Ovary (tissue), 9 donors: ENCODE data around the gene IFIT3. TPM values are rescaled to one million over a fixed set of nuclear protein-coding genes. Genes with fewer than 3 reads are reported as not detected.
A peak's percentile ranks its signal among the peaks of the same experiment; 100 is the strongest.

Experiments used
- DNase-seq, 5 donors: peaks; one replicate each; pipeline ENCODE4 v3.0.0-alpha.2; 2019 to 2020
- H3K27ac ChIP-seq, 2 donors: fragments of 200-600 bp; one replicate each; pipeline versions ENCODE4 v1.5.1 to v1.8.0; 2019 to 2022
- H3K27me3 ChIP-seq: fragments of 200-600 bp; one replicate; pipeline ENCODE4 v1.8.0; 2022
- H3K36me3 ChIP-seq: fragments of 200-600 bp; sonication (generic); one replicate; pipeline ENCODE4 v1.5.1; 2019
- H3K4me1 ChIP-seq: one replicate; pipeline ENCODE4 v1.8.1; 2013; ENCODE audit warnings: mild to moderate bottlenecking, moderate library complexity; ENCODE audit not compliant: insufficient read depth
- H3K4me3 ChIP-seq: fragments of 200-600 bp; sonication (generic); one replicate; pipeline ENCODE4 v1.5.1; 2017
- H3K9me3 ChIP-seq, 2 donors: fragments of 200-600 bp in 1 of 2; sonication (generic) in 1 of 2; one replicate each; pipeline versions ENCODE4 v1.5.1 to v1.8.1; 2013 to 2019; ENCODE audit warnings: mild to moderate bottlenecking in 1 of 2, moderate library complexity in 1 of 2
- CTCF ChIP-seq, 3 donors: fragments of 450-650 bp in 2 of 3; fragments of 200-600 bp in 1 of 3; IDR thresholded peaks; one replicate each; pipeline versions ENCODE4 v1.5.1 to v1.8.0; 2016 to 2022; ENCODE audit warnings: antibody characterized with exemption in 3 of 3, mild to moderate bottlenecking in 1 of 3
- EP300 ChIP-seq: sonication (generic); formaldehyde crosslinking; IDR thresholded peaks from one replicate; pipeline ENCODE4 v1.6.1; 2017; ENCODE audit warnings: antibody characterized with exemption
- POLR2A ChIP-seq: fragments of 450-650 bp; IDR thresholded peaks from one replicate; pipeline ENCODE4 v1.6.1; 2017; ENCODE audit warnings: antibody characterized with exemption, mild to moderate bottlenecking, moderate library complexity
- WGBS, 3 donors: extraction: QIAGEN DNeasy Blood & Tissue Kit in 1 of 3; methylation state at CpG; one replicate each; pipeline versions ENCODE4 v1.1.5 to v1.1.7; 2013 to 2017; 5-methylcytosine and 5-hydroxymethylcytosine counted together
- intact Hi-C, 4 donors: fragments of 100-400 bp; cut with DNase I; formaldehyde crosslinking; loops; one replicate each; pipeline versions ENCODE4 v1.11.0 to v1.15.1; 2022 to 2023
- polyA plus RNA-seq, 2 donors: library from polyadenylated mRNA; stranded (reverse); fragments of 200-250 nt in 1 of 2; fragments of 350-450 nt in 1 of 2; fragmentation: Illumina TruSeq in 1 of 2; extraction: RNeasy Lipid Tissue Mini Kit (QIAGEN cat#74804) in 1 of 2; gene quantifications; one replicate each; pipeline ENCODE4 v1.2.3, GENCODE V29; 2013 to 2014
- total RNA-seq, 7 donors: library from RNA; depleted of rRNA in 2 of 7; stranded (reverse); fragments of >200 nt in 2 of 7; fragmentation: NEBNext Ultra II Directional in 3 of 7; extraction: Animal tissue kit (Norgen Biotek cat#: 25700) in 3 of 7; gene quantifications; one replicate each; pipeline versions ENCODE4 v1.1.0 to v1.2.4, GENCODE V29; 2016 to 2023
- donor health status: DM: no; HTN: no; CAD: no; lungs with moderate emphysema.
- donor health status: DM: no; HTN: no; CAD: no.
- donor health status: Bipolar disorder and iron deficiency.
- donor health status: DM: yes; HTN: yes; CAD: no.
- donor health status: DM: no; HTN: no; CAD: no.
- donor health status: DM: yes; HTN: yes; CAD: no.

Gene IFIT3
- total and polyA plus RNA-seq, 9 donors: 5.7 to 31.5 (median 12.2) TPM

GRCh38 chr10:89338713-89339112 lies 10.9 kb downstream of the IFIT3 start:
- intact Hi-C loops: loop anchor here in 1 of 4 donors (5.0 kb wide), 1 partner anchor 34 kb away; no protein-coding TSS in a partner anchor
- no peak overlapping the region for H3K4me3 ChIP-seq
- H3K27me3 ChIP-seq: no peaks in the 10 kb centered on the region
- H3K9me3 ChIP-seq: no peaks in the 10 kb centered on the region
- no peak overlapping the region for H3K27ac ChIP-seq
- WGBS, 3 donors: 95 to 98% (median 97%) methylated on average over 3 of the region's 3 CpGs
- peaks cover 7% of the 10 kb centered on the region for H3K4me1 ChIP-seq
- DNase-seq: no peak
- no peaks in the 10 kb centered on the region for H3K36me3 ChIP-seq
- TF ChIP-seq EP300 (no peak), CTCF (IDR thresholded peaks at IDR 0.05) (no peak), POLR2A (no peak)

- WGBS, 3 donors: 93 to 97% (median 96%) methylated on average over 3 to 4 of the region's 4 CpGs
- TF ChIP-seq CTCF (IDR thresholded peaks at IDR 0.05) (no peak), POLR2A (no peak), EP300 (no peak)
- no peak for DNase-seq
- no peak overlapping the region for H3K27ac ChIP-seq
- no peaks in the 10 kb centered on the region for H3K4me1 ChIP-seq
- H3K4me3 ChIP-seq: no peak overlapping the region
- H3K36me3 ChIP-seq: no peaks in the 10 kb centered on the region
- no peaks in the 10 kb centered on the region for H3K9me3 ChIP-seq
- intact Hi-C loops: loop anchor here in 1 of 4 donors (5.0 kb wide), 1 partner anchor 32 kb away; no protein-coding TSS in a partner anchor
- no peaks in the 10 kb centered on the region for H3K27me3 ChIP-seq
Observed at GRCh38 chr10:89339875-89340274, 12.1 kb downstream of the IFIT3 start.

- Histone ChIP-seq H3K27me3 (no peaks in the 10 kb centered on the region), H3K9me3 (no peaks in the 10 kb centered on the region), H3K27ac (no peak overlapping the region), H3K4me1 (no peaks in the 10 kb centered on the region), H3K4me3 (no peak overlapping the region), H3K36me3 (no peaks in the 10 kb centered on the region)
- intact Hi-C loops: no loop called here
- 91 to 92% (median 92%) methylated on average over 3 of the region's 3 CpGs for WGBS, 3 donors
- TF ChIP-seq EP300: no peak
- no peak for TF ChIP-seq CTCF (IDR thresholded peaks at IDR 0.05)
- no peak for DNase-seq
Observed at GRCh38 chr10:89341649-89342048, 13.9 kb downstream of the IFIT3 start.

- Histone ChIP-seq H3K9me3 (no peaks in the 10 kb centered on the region), H3K27me3 (no peaks in the 10 kb centered on the region), H3K36me3 (no peaks in the 10 kb centered on the region), H3K4me1 (no peaks in the 10 kb centered on the region), H3K27ac (no peak overlapping the region), H3K4me3 (no peak overlapping the region)
- TF ChIP-seq POLR2A: no peak
- 53 to 61% (median 53%) methylated on average over 3 of the region's 3 CpGs for WGBS, 3 donors
- intact Hi-C loops: no loop called here
- peak in 4 of 5 donors; percentile 44 to 63 (median 53) for DNase-seq
Observed at GRCh38 chr10:89342206-89342958, 14.6 kb downstream of the IFIT3 start.

- no peak for DNase-seq
- Histone ChIP-seq H3K27ac (no peak overlapping the region), H3K9me3 (no peaks in the 10 kb centered on the region), H3K27me3 (no peaks in the 10 kb centered on the region), H3K36me3 (no peaks in the 10 kb centered on the region), H3K4me3 (no peak overlapping the region), H3K4me1 (no peaks in the 10 kb centered on the region)
- 83 to 86% (median 83%) methylated on average over 5 of the region's 5 CpGs for WGBS, 3 donors
- no peak for TF ChIP-seq POLR2A
- no peak for TF ChIP-seq CTCF (IDR thresholded peaks at IDR 0.05)
- intact Hi-C loops: no loop called here
Observed at GRCh38 chr10:89343089-89343767, 15.4 kb downstream of the IFIT3 start.
